Measurements from ENCODE around the gene DDHD1. TPM values are rescaled to one million over a fixed set of nuclear protein-coding genes. Genes with fewer than 3 reads are reported as not detected.

Gene DDHD1
- total RNA-seq, 1 experiment from 2014 or later: 15.7 TPM

GRCh38 chr14:53037016-53037415 is 116.1 kb downstream of the DDHD1 start:
- H2BK5ac ChIP-seq (ENCODE audit: insufficient read length, low read length): no peak overlapping the region
- Mint-ChIP-seq H3K36me3 (ENCODE audit: insufficient read depth in 1 of 3, low read depth in 3 of 3) (peaks cover 15 to 28% (median 17%) of the 10 kb centered on the region in 3 experiments), H3K4me3 (no peak overlapping the region), H3K4me1 (0 out of 4 replicates have a peak, but pooled peaks cover 0 to 2% of the 10 kb centered on the region in 2 experiments), H3K9me3 (no peaks in the 10 kb centered on the region), H3K27me3 (ENCODE audit: low read depth) (no peaks in the 10 kb centered on the region), H3K27ac (no peak overlapping the region)
- H2AFZ ChIP-seq (ENCODE audit: low read length): no peak overlapping the region
- no peaks in the 10 kb centered on the region for H4K20me1 ChIP-seq (ENCODE audit: control insufficient read depth, insufficient read depth, insufficient read length)
- H3K27me3 ChIP-seq (ENCODE audit: insufficient read depth, low read length): no peaks in the 10 kb centered on the region
- no peak overlapping the region for H4K8ac ChIP-seq (replicated peaks; ENCODE audit: insufficient read length, low read depth, low read length)
- H3K23me2 ChIP-seq (ENCODE audit: insufficient read length, low read depth, low read length, poor library complexity, severe bottlenecking): no peaks in the 10 kb centered on the region
- no peak for DNase-seq
- no peak overlapping the region for H2AK5ac ChIP-seq (ENCODE audit: insufficient read length, low read length)
- no peaks in the 10 kb centered on the region for H3K9me3 ChIP-seq (ENCODE audit: control insufficient read depth, low read depth, low read length)
- no peak overlapping the region for H2BK15ac ChIP-seq (ENCODE audit: low read depth, low read length)
- no peak overlapping the region for H3K23ac ChIP-seq (ENCODE audit: insufficient read length, low read depth, low read length)
- H3K18ac ChIP-seq (ENCODE audit: insufficient read length, low read depth, low read length): no peak overlapping the region
- no peak overlapping the region for H3K9ac ChIP-seq (ENCODE audit: extremely low read depth, insufficient read length, low read length)
- WGBS (ENCODE audit: extremely low coverage, insufficient read length, low lambda C conversion rate): no CpG with 5 or more reads among the region's 1 CpG
- H3K56ac ChIP-seq (ENCODE audit: insufficient read length, low read depth, low read length): no peak overlapping the region
- no peak overlapping the region for H3T11ph ChIP-seq (ENCODE audit: low read length)
- H3K4ac ChIP-seq (ENCODE audit: low read depth, low read length): no peak overlapping the region
- no peak overlapping the region for H2BK20ac ChIP-seq (ENCODE audit: low read depth, low read length, poor library complexity, severe bottlenecking)
- no peak overlapping the region for H4K5ac ChIP-seq (ENCODE audit: insufficient read length, low read depth, low read length)
- no peak overlapping the region for H2BK120ac ChIP-seq (ENCODE audit: low read depth, low read length, poor library complexity, severe bottlenecking)
- H3K14ac ChIP-seq (ENCODE audit: insufficient read depth, low read length): no peak overlapping the region
- no peaks in the 10 kb centered on the region for H3K79me1 ChIP-seq (ENCODE audit: insufficient read depth, low read depth, low read length, poor library complexity, severe bottlenecking)
- H3K4me2 ChIP-seq (ENCODE audit: insufficient read depth, insufficient read length, low read length): no peak overlapping the region
- H4K91ac ChIP-seq (ENCODE audit: insufficient read length, low read depth, low read length): no peak overlapping the region
- no peak overlapping the region for H3K27ac ChIP-seq (ENCODE audit: insufficient read length, low read depth, low read length)
- no peaks in the 10 kb centered on the region for H3K79me2 ChIP-seq (ENCODE audit: insufficient read depth, low read length)
- no peak for TF ChIP-seq CTCF (conservative IDR thresholded peaks at IDR 0.05)
- no peaks in the 10 kb centered on the region for H3K4me1 ChIP-seq (ENCODE audit: insufficient read depth, low read length)
- H2BK12ac ChIP-seq (ENCODE audit: insufficient read length, low read depth, low read length): no peak overlapping the region
